Measurements from ENCODE around the gene GAS2L2.

GRCh38 chr17:35705705-35706104 lies 47.3 kb downstream of the GAS2L2 start:
- TF ChIP-seq TSHZ2 (CRISPR knock-in tag; IDR thresholded peaks at IDR 0.05) (no peak), ZC3H10 (CRISPR knock-in tag; IDR thresholded peaks at IDR 0.05) (no peak), RARB (CRISPR knock-in tag; IDR thresholded peaks at IDR 0.05) (no peak), TOX (CRISPR knock-in tag; IDR thresholded peaks at IDR 0.05; ENCODE audit: borderline replicate concordance) (no peak), CSDC2 (CRISPR knock-in tag; IDR thresholded peaks at IDR 0.05) (no peak)
